HG02981 (cell line): ENCODE measurements around the gene NR1H4.
"Not testable (repeated sequence)": the region's sequence is repeated elsewhere in the genome, so short reads cannot be mapped to it uniquely, and the experiment has no call there.

Experiments used
- ATAC-seq: cut with Tn5 transposase; IDR thresholded peaks from one replicate; pipeline ENCODE4 v1.9.1; 2021; ENCODE audit warnings: mild to moderate bottlenecking, moderate library complexity; ENCODE audit not compliant: unreplicated experiment

Gene NR1H4

GRCh38 chr12:100565987-100566545, 92.4 kb downstream of the NR1H4 start:
- ATAC-seq: no peak

- peak; percentile 91 for ATAC-seq
Measured at GRCh38 chr12:100566887-100567637, 93.4 kb downstream of the NR1H4 start.

- peak; percentile 28 for ATAC-seq
Measured at GRCh38 chr12:100567945-100568344, 94.3 kb downstream of the NR1H4 start.

- no peak for ATAC-seq
Measured at GRCh38 chr12:100572184-100572583, 98.5 kb downstream of the NR1H4 start.

GRCh38 chr12:100573292-100574186, 99.9 kb downstream of the NR1H4 start, which contains the start of gene GAS2L3:
Gene GAS2L3, plus strand, starts transcription at chr12:100573684. Its CDS starts 21,221 bp downstream, at chr12:100594905.
- ATAC-seq: peak; percentile 98

- ATAC-seq: no peak
Measured at GRCh38 chr12:100574187-100575074, 100.8 kb downstream of the NR1H4 start.

GRCh38 chr12:100576331-100577036, 102.8 kb downstream of the NR1H4 start:
- ATAC-seq: no peak

GRCh38 chr12:100578923-100579322, 105.3 kb downstream of the NR1H4 start:
- no peak for ATAC-seq

GRCh38 chr12:100579844-100580243, 106.2 kb downstream of the NR1H4 start:
- ATAC-seq: no peak

GRCh38 chr12:100584256-100584655, 110.6 kb downstream of the NR1H4 start:
- no peak for ATAC-seq

GRCh38 chr12:100591979-100592378, 118.3 kb downstream of the NR1H4 start:
- ATAC-seq: no peak

GRCh38 chr12:100593490-100593889, 119.8 kb downstream of the NR1H4 start:
- ATAC-seq: no peak

GRCh38 chr12:100601626-100602025, 128.0 kb downstream of the NR1H4 start:
- no peak for ATAC-seq

GRCh38 chr12:100602997-100603396, 129.3 kb downstream of the NR1H4 start:
- ATAC-seq: not testable (repeated sequence)

GRCh38 chr12:100608776-100609175, 135.1 kb downstream of the NR1H4 start:
- ATAC-seq: no peak

- no peak for ATAC-seq
Measured at GRCh38 chr12:100610666-100611430, 137.2 kb downstream of the NR1H4 start.

GRCh38 chr12:100612606-100613005, 138.9 kb downstream of the NR1H4 start:
- no peak for ATAC-seq
